ENCODE measurements around the gene FZD4.

Gene FZD4

DNA sequence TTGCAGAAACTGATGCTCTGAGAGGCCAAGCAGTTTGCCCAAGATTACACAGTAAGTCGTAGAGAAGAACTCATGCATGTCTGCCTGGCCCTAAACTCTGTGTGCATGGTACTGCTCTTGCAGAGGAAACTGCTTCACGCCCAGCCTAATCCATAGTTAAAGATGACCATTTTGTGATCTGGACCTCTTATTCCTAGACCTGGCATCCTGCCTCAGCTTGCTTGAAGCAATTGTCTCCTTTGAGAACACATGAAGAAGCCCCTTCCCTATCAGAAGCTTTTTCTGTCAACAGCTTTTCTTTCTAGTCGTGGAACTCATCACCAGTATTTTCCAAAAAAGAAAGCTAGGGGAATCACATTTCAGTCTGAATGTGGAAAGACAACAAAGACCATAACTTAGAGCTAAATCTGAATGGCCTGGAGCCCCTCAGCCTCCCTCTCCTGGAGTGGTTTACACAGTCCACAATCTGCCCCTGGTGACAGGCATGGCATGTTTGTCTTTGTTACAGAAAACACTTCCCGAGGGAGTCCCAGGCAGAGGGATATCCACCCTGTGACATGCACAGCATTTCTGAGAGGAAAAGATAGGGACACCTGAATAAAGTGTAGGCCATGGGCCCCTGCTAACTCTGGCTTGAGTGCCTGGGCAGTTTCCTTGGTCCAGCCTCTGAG lies 2.9 kb upstream of the FZD4 start:
- Histone ChIP-seq H3K4me2 (ENCODE audit: low read depth, low read length) (no peak overlapping the region), H3K9me3 (replicated peaks; ENCODE audit: insufficient read depth, low read length) (no peaks in the 10 kb centered on the region), H3K4me1 (ENCODE audit: low read length) (no peaks in the 10 kb centered on the region), H2AFZ (ENCODE audit: low read length) (no peak overlapping the region), H3F3A (ENCODE audit: insufficient read depth, low read length) (peaks cover 8% of the 10 kb centered on the region; the same call in 1 of the 2 replicates), H3K9ac (ENCODE audit: low read length) (no peak overlapping the region), H3K9me2 (replicated peaks; ENCODE audit: insufficient read depth, low read length) (no peaks in the 10 kb centered on the region), H3K36me3 (replicated peaks; ENCODE audit: insufficient read depth, low read length) (no peaks in the 10 kb centered on the region), H3K27me3 (replicated peaks; ENCODE audit: insufficient read depth, low read length) (no peaks in the 10 kb centered on the region), H3K27ac (ENCODE audit: low read length) (no peak overlapping the region), H3K4me3 (ENCODE audit: low read length) (no peak overlapping the region), H4K20me1 (ENCODE audit: insufficient read depth, low read length) (no peaks in the 10 kb centered on the region), H3K79me2 (ENCODE audit: low read length) (no peaks in the 10 kb centered on the region)
- TF ChIP-seq EZH2phosphoT487 (IDR thresholded peaks at IDR 0.05; ENCODE audit: low read length): no peak
- TF ChIP-seq, protein P1, sequence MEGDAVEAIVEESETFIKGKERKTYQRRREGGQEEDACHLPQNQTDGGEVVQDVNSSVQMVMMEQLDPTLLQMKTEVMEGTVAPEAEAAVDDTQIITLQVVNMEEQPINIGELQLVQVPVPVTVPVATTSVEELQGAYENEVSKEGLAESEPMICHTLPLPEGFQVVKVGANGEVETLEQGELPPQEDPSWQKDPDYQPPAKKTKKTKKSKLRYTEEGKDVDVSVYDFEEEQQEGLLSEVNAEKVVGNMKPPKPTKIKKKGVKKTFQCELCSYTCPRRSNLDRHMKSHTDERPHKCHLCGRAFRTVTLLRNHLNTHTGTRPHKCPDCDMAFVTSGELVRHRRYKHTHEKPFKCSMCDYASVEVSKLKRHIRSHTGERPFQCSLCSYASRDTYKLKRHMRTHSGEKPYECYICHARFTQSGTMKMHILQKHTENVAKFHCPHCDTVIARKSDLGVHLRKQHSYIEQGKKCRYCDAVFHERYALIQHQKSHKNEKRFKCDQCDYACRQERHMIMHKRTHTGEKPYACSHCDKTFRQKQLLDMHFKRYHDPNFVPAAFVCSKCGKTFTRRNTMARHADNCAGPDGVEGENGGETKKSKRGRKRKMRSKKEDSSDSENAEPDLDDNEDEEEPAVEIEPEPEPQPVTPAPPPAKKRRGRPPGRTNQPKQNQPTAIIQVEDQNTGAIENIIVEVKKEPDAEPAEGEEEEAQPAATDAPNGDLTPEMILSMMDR (IDR thresholded peaks at IDR 0.05; ENCODE audit: low read length): no peak
- TF ChIP-seq EZH2 (optimal IDR thresholded peaks at IDR 0.05; ENCODE audit: low read depth, low read length): no peak
- no peak for DNase-seq

DNA sequence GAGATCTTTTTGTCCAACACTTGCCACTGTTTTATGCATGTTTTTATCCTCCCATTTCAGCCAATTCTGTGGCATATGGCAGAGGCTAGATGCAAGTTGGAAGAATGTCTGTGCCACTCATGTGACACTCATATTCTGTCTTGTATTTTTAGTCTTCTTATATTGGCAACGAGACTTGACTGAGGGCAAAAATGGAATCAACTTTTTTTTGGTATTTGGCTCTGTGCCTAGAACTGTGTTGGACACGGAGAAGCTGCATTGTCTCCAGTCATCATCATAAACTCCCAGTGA lies 1.7 kb upstream of the FZD4 start:
- Histone ChIP-seq H3K36me3 (replicated peaks; ENCODE audit: insufficient read depth, low read length) (no peaks in the 10 kb centered on the region), H3F3A (ENCODE audit: insufficient read depth, low read length) (peaks cover 8% of the 10 kb centered on the region; the same call in 1 of the 2 replicates), H3K79me2 (ENCODE audit: low read length) (no peaks in the 10 kb centered on the region), H3K4me1 (ENCODE audit: low read length) (no peaks in the 10 kb centered on the region), H3K4me2 (ENCODE audit: low read depth, low read length) (peak overlapping the region; percentile 66; the same call in 1 of the 2 replicates), H2AFZ (ENCODE audit: low read length) (no peak overlapping the region), H3K4me3 (ENCODE audit: low read length) (no peak overlapping the region), H3K27ac (ENCODE audit: low read length) (no peak overlapping the region), H3K9ac (ENCODE audit: low read length) (no peak overlapping the region), H4K20me1 (ENCODE audit: insufficient read depth, low read length) (no peaks in the 10 kb centered on the region), H3K9me2 (replicated peaks; ENCODE audit: insufficient read depth, low read length) (no peaks in the 10 kb centered on the region), H3K9me3 (replicated peaks; ENCODE audit: insufficient read depth, low read length) (no peaks in the 10 kb centered on the region), H3K27me3 (replicated peaks; ENCODE audit: insufficient read depth, low read length) (no peaks in the 10 kb centered on the region)
- TF ChIP-seq, protein P1 (IDR thresholded peaks at IDR 0.05; ENCODE audit: low read length): no peak
- TF ChIP-seq EZH2 (optimal IDR thresholded peaks at IDR 0.05; ENCODE audit: low read depth, low read length): no peak
- no peak for DNase-seq

DNA sequence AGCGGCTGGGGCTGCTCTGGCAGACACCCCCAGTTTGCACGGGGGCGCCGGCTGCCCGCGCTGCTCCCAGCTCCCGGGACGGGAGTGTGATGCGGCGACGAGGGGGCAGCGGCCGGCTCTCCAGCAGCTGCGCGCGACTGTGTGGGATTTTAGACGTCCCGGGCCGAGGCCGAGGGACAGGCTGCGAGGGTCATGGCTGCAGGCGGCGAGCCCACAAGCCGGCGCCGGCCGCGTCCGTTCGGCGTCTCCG lies 159 bp downstream of the FZD4 start:
- Histone ChIP-seq H3K4me1 (ENCODE audit: low read length) (no peaks in the 10 kb centered on the region), H3K79me2 (ENCODE audit: low read length) (no peaks in the 10 kb centered on the region), H3K27me3 (replicated peaks; ENCODE audit: insufficient read depth, low read length) (no peaks in the 10 kb centered on the region), H3K4me2 (ENCODE audit: low read depth, low read length) (peak overlapping the region; percentile 96), H3K9me3 (replicated peaks; ENCODE audit: insufficient read depth, low read length) (no peaks in the 10 kb centered on the region), H3K4me3 (ENCODE audit: low read length) (peak overlapping the region; percentile 72), H3K9me2 (replicated peaks; ENCODE audit: insufficient read depth, low read length) (no peaks in the 10 kb centered on the region), H3F3A (ENCODE audit: insufficient read depth, low read length) (peaks cover 8% of the 10 kb centered on the region; the same call in 1 of the 2 replicates), H3K9ac (ENCODE audit: low read length) (peak overlapping the region; percentile 45; the same call in 1 of the 2 replicates), H3K36me3 (replicated peaks; ENCODE audit: insufficient read depth, low read length) (no peaks in the 10 kb centered on the region), H4K20me1 (ENCODE audit: insufficient read depth, low read length) (no peaks in the 10 kb centered on the region), H3K27ac (ENCODE audit: low read length) (no peak overlapping the region), H2AFZ (ENCODE audit: low read length) (peak overlapping the region; percentile 88)
- TF ChIP-seq, protein P1 (IDR thresholded peaks at IDR 0.05; ENCODE audit: low read length): no peak
- TF ChIP-seq EZH2 (optimal IDR thresholded peaks at IDR 0.05; ENCODE audit: low read depth, low read length) (no peak), EZH2phosphoT487 (IDR thresholded peaks at IDR 0.05; ENCODE audit: low read length) (no peak)
- no peak for DNase-seq

Measured in MM.1S (cell line).